Subcutaneous adipose tissue (tissue), 4 donors: ENCODE data around the gene NDEL1. TPM values are rescaled to one million over a fixed set of nuclear protein-coding genes. Genes with fewer than 3 reads are reported as not detected.

ENCODE experiments used
- total RNA-seq, 4 donors: library from RNA; depleted of rRNA; stranded (reverse); fragments of >200 nt; gene quantifications; one replicate each; pipeline ENCODE4 v1.1.0, GENCODE V29; 2016
- TF ChIP-seq, protein P1 (sequence below): fragments of 450-650 bp; IDR thresholded peaks from one replicate; pipeline ENCODE4 v1.5.1; 2016; ENCODE audit warnings: low read depth, mild to moderate bottlenecking, control low read depth, antibody characterized with exemption, moderate library complexity

NDEL1 gene
- total RNA-seq, 4 donors from 2014 or later = 58.3 to 80.4 (median 67.3) TPM

DNA sequence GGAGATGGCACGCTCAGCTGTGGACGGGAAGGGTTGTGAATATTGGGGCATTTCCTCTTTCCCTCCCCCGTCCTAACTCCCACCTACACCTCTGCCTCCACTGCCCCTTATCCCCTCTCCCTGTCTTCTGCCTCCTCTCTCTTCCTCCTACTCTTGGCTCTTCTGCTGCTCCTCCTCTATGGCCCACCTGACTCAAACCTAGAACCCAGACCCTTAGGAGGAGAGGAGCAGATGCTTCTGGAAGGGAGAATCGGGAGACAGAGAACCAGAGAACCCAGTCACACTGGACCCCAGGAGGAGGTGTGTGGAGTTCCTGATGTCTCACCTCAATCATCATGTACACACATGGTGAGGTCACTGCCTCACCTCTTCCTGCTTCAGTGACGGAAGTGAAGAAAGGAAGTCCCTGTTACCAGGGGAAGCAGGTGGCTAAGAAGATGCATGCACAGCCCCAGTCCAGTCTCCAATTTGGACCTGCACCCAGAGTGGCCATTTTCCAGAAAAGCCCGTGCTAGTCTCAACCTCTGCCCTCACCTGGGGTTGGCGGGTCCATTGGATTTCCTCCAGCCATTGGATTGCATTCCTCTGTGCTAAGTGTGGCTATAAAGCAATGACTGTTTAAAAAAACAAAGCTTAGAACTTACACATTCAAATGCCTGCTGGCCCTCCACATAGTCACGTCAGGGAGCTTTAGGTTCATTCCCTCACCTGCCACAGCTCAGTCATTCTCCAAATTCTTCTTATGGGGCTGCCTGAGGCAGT, 42.0 kb upstream of the NDEL1 start:
- TF ChIP-seq, protein P1, sequence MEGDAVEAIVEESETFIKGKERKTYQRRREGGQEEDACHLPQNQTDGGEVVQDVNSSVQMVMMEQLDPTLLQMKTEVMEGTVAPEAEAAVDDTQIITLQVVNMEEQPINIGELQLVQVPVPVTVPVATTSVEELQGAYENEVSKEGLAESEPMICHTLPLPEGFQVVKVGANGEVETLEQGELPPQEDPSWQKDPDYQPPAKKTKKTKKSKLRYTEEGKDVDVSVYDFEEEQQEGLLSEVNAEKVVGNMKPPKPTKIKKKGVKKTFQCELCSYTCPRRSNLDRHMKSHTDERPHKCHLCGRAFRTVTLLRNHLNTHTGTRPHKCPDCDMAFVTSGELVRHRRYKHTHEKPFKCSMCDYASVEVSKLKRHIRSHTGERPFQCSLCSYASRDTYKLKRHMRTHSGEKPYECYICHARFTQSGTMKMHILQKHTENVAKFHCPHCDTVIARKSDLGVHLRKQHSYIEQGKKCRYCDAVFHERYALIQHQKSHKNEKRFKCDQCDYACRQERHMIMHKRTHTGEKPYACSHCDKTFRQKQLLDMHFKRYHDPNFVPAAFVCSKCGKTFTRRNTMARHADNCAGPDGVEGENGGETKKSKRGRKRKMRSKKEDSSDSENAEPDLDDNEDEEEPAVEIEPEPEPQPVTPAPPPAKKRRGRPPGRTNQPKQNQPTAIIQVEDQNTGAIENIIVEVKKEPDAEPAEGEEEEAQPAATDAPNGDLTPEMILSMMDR = no peak

DNA sequence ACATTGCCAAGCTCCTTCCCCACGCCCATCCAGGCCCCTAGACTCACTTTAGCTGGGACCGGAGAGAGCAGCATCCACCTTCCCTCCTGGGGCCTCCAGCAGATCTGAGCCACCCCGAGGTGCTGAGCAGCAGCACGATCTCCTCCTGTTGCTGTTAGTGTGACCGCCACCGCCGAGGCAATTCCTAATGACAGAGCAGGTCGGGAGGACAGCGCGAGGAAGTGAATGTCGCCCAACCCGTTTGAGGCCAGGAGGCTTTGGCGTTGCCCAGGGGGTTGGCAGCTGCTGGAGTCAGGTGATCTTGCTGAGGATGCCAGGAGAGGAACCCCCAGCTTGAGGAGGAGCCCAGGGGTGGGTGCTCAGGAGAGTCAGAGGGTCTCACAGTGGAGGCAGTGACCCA, 38.0 kb upstream of the NDEL1 start, which contains the start of gene RNF222:
RNF222 (minus strand) TSS at position 192 of the 400 bp plus-strand sequence. CDS start 4,366 bp downstream, outside the sequence.
- TF ChIP-seq, protein P1 = no peak

DNA sequence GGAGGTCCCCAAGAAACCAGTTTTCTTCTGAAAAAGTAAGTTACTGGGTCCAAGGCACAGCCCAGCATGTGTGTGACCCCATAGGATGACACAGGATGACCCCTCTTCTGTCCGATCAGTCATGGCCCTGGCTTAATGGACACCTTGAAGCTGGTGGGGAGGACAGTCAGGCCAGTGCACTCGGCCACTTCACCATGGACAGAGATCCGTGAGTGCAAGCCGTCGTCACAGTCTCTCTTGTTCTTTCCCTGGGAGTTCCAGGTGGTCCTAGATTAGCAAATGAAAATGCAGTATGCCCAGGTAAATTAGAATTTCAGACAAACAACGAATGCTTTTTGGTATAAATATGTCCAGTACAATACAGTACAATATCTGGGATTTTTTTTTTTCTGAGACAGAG, 36.7 kb upstream of the NDEL1 start:
- TF ChIP-seq, protein P1 = no peak

DNA sequence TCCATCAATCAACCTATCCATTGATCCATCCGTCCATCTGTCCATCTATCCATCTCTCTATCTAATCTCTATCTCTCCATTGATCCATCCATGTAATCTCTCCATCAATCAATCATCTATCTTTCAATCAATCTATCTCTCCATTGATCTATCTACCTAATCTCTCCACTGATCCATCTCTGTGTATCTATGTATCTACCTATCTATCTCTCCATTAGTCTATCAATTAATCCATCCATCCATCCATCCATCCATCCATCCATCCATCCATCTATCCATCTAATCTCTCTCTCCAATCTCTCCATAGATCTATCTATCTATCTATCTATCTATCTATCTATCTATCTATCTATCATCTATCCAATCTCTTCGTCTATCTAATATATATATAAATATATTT, 34.6 kb upstream of the NDEL1 start:
- TF ChIP-seq, protein P1 = no peak

DNA sequence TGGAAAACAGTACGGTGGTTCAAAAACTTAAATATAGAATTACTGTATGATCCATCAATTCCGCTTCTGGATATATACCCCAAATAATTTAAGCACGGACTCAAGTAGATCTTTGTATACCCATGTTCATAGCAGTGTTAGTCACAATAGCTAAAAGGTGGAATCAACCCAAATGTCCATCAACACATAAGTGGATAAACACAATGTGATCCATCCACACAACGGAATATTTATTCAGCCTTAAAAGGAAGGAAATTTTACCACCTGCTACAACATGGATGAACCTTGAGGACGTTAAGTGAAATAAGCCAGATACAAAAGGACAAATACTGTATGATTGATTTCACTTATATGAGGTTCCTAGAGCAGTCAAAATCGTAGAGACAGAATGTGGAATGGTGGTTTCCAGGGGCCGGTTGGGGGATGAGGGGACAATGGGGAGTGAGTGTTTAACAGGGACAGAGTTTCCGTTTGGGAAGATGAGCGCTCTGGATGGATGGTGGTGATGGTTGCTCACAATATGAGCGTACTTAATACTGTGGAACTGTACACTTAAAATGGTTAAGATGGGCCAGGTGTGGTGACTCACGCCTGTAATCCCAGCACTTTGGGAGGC, 32.7 kb upstream of the NDEL1 start:
- TF ChIP-seq, protein P1 = no peak

DNA sequence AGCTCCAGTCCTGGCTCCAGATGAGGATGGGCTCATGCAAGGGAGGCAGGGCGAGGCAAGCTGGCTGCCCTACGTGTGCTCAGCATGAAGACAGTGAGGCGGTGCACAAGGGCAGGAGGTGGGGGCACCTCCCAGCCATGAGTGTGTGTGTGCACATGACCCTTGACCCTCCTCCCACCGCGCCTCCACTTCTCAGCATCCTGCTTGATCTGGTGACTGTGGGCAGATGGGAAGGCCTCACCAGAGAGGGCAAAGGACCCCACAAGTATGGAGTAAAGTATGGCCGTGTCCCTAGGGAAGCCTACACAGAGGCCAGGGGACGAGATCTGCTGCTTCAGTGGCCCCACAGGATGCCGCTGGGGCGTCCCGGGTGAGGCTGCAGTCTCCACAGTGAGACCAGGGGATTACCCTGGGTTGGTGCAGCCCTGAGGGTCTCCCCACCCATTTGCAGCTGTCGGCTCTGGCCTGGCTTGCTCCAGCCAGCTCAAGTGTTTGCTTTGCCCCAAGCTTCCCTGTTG, 30.1 kb upstream of the NDEL1 start:
- TF ChIP-seq, protein P1 = no peak

DNA sequence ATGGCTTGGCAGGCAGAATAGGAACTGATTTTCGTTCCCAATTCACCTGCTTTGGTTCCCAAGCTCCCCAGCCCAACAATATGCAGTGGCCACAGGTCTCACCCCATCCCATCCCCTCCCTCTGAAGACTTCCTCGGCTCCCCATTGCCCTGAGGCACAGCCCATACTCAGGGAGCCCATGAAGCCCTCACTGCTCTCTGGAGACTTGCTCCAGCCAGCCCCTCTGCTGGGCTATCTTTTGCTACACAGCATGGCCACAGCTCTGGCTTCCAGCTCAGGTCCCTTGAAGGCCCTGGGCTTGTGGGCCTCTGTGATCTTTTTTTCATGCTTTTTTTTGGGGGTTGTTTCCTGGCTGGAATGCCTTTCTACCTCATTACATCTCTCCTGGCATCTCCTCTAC, 29.5 kb upstream of the NDEL1 start:
- TF ChIP-seq, protein P1 = no peak
